ENCODE results near the gene ASPSCR1. TPM values are rescaled to one million over a fixed set of nuclear protein-coding genes. Genes with fewer than 3 reads are reported as not detected.

ASPSCR1 gene
- total and polyA plus RNA-seq, 2 of the 13 experiments (the other 11 are each of a cell fraction or from before 2014, with no cell fraction given) = 274 to 314 TPM

GRCh38 chr17:81968850-81969812 is 8.3 kb upstream of the ASPSCR1 start:
- Histone ChIP-seq H3K79me2 (ENCODE audit: insufficient read depth, low read length) (no peaks in the 10 kb centered on the region), H3K36me3 (replicated peaks in 1 of 2; ENCODE audit: control insufficient read depth in 1 of 2, insufficient read depth in 2 of 2, low read length in 2 of 2) (no peaks in the 10 kb centered on the region), H3K9ac (ENCODE audit: insufficient read depth, low read depth, low read length) (peak overlapping the region; percentile 53), H3K9me3 (ENCODE audit: low read length) (peaks cover 13% of the 10 kb centered on the region), H4K20me1 (ENCODE audit: insufficient read depth, low read length) (no peaks in the 10 kb centered on the region), H3K4me2 (ENCODE audit: low read depth, low read length) (peak overlapping the region; percentile 89; the same call in 1 of the 2 replicates), H2AFZ (ENCODE audit: low read length) (no peak overlapping the region), H3K4me1 (ENCODE audit: insufficient read depth, low read length) (peaks cover 56% of the 10 kb centered on the region), H3K4me3 (replicated peaks in 1 of 3; ENCODE audit: insufficient read depth in 1 of 3, low read depth in 2 of 3, low read length in 3 of 3) (no peak overlapping the region), H3K27ac (ENCODE audit: extremely low read length, insufficient read depth, low read length) (peak overlapping the region; percentile 75), H3K27me3 (ENCODE audit: control insufficient read depth in 1 of 2, insufficient read depth in 2 of 2, low read length in 2 of 2) (no peaks in the 10 kb centered on the region)
- no peak for ATAC-seq
- in situ Hi-C loops (cut with HindIII; ENCODE audit: extremely low pct_ligation_motif_present, low pct_unique_long_range_greater_than_20kb) (no loop called here), intact Hi-C loops (cut with micrococcal nuclease; ENCODE audit: unreplicated experiment) (no loop called here)
- ChIA-PET POLR2A (interaction anchor here (2.0 to 3.8 kb wide), 5 partner anchors 9 to 43 kb away, joined by 8 to 356 read pairs (median 12); partner anchors contain the start of genes ASPSCR1 and PYCR1), CTCF (ENCODE audit: low intra/inter-chr PET ratio, low total read pairs) (interaction anchor here (1.8 kb wide), 1 partner anchor 9 kb away, joined by 4 read pairs; no protein-coding TSS in a partner anchor)
- WGBS (ENCODE audit: low lambda C conversion rate) = 71% methylated on average over 12 of the region's 12 CpGs
- BruUV-seq (replicated peaks) = no TSS peak
- DNase-seq (ENCODE audit: low spot score) = no peak
- FAIRE-seq = peak; percentile 34
- TF ChIP-seq TEAD3 (CRISPR knock-in tag; optimal IDR thresholded peaks at IDR 0.05; ENCODE audit: borderline replicate concordance) (peak; percentile 33), ZNF407 (CRISPR knock-in tag; IDR thresholded peaks at IDR 0.05; ENCODE audit: not compliant biosample characterization) (no peak), REXO4 (CRISPR knock-in tag; IDR thresholded peaks at IDR 0.05; ENCODE audit: borderline replicate concordance) (no peak), EED (CRISPR knock-in tag; IDR thresholded peaks at IDR 0.05) (0 out of 2 replicates have a peak, but pooled peaks have one; percentile 57), CSRNP1 (CRISPR knock-in tag; IDR thresholded peaks at IDR 0.05) (no peak), ZNF121 (CRISPR knock-in tag; IDR thresholded peaks at IDR 0.05) (peak; percentile 98), HNF4G (IDR thresholded peaks at IDR 0.05; ENCODE audit: borderline replicate concordance, low read depth, low read length) (peak; percentile 4; the same call in 1 of the 2 replicates), HNF4G (CRISPR knock-in tag; IDR thresholded peaks at IDR 0.05; ENCODE audit: borderline replicate concordance, low read depth) (peak; percentile 74), NFKB2 (CRISPR knock-in tag; IDR thresholded peaks at IDR 0.05; ENCODE audit: borderline replicate concordance) (peak; percentile 35; the same call in 1 of the 2 replicates), NR2F6 (IDR thresholded peaks at IDR 0.05) (peak; percentile 34; the same call in 1 of the 2 replicates), NR2F6 (CRISPR knock-in tag; IDR thresholded peaks at IDR 0.05) (peak; percentile 54), SSRP1 (CRISPR knock-in tag; IDR thresholded peaks at IDR 0.05) (0 out of 2 replicates have a peak, but pooled peaks have one; percentile 30), ZNF619 (CRISPR knock-in tag; IDR thresholded peaks at IDR 0.05) (0 out of 2 replicates have a peak, but pooled peaks have one; percentile 45)
